Common myeloid progenitor, CD34-positive (primary cell): ENCODE measurements around the gene GARS1.

Experiments
- CTCF ChIA-PET: fragments of 350-600 bp; sonication (Branson Sonifier 250); formaldehyde crosslinking; loops from one replicate; lab custom pipeline; 2021; ENCODE audit warnings: antibody characterized with exemption; lab: Charles Lee
- POLR2A ChIA-PET: fragments of 350-600 bp; sonication (Branson Sonifier 250); formaldehyde crosslinking; loops from one replicate; lab custom pipeline; 2021; ENCODE audit warnings: antibody characterized with exemption; lab: Charles Lee
- DNase-seq, 3 donors: peaks; one replicate each; pipeline versions ENCODE4 v3.0.0 to v3.0.0-alpha.2; 2013
- H3K27ac ChIP-seq, 2 experiments: 1 replicate in 1 of 2; 2 replicates in 1 of 2; pipeline ENCODE4 v1.7.0; 2013; ENCODE audit warnings: inconsistent platforms in 2 of 2, low read length in 2 of 2, mild to moderate bottlenecking in 2 of 2, low read depth in 1 of 2, moderate library complexity in 1 of 2; ENCODE audit not compliant: severe bottlenecking in 2 of 2, insufficient read depth in 1 of 2, poor library complexity in 1 of 2
- H3K27me3 ChIP-seq, 5 experiments: replicated peaks in 2 of 5; 1 replicate in 3 of 5; 2 replicates in 2 of 5; pipeline versions ENCODE4 v1.6.1 to v1.7.0; 2013; ENCODE audit warnings: low read length in 4 of 5, mild to moderate bottlenecking in 2 of 5, moderate library complexity in 2 of 5, inconsistent platforms in 1 of 5; ENCODE audit not compliant: insufficient read depth in 5 of 5, control insufficient read depth in 4 of 5
- H3K36me3 ChIP-seq, 4 experiments: 1 replicate in 2 of 4; 2 replicates in 2 of 4; pipeline versions ENCODE4 v1.6.1 to v1.7.0; 2013; ENCODE audit warnings: low read length in 3 of 4, control low read depth in 1 of 4, mild to moderate bottlenecking in 1 of 4; ENCODE audit not compliant: control insufficient read depth in 4 of 4, insufficient read depth in 4 of 4
- H3K4me1 ChIP-seq, 4 experiments: 1 replicate in 3 of 4; 2 replicates in 1 of 4; pipeline versions ENCODE4 v1.6.1 to v1.7.1; 2013; ENCODE audit warnings: low read length in 3 of 4, mild to moderate bottlenecking in 3 of 4, control low read depth in 1 of 4, inconsistent platforms in 1 of 4, moderate library complexity in 1 of 4; ENCODE audit not compliant: control insufficient read depth in 4 of 4, insufficient read depth in 4 of 4; ENCODE audit errors: control extremely low read depth in 1 of 4
- H3K4me3 ChIP-seq, 7 experiments: 1 replicate in 4 of 7; 2 replicates in 3 of 7; pipeline versions ENCODE4 v1.5.1 to v1.7.0; 2013; ENCODE audit warnings: mild to moderate bottlenecking in 7 of 7, low read length in 6 of 7, moderate library complexity in 6 of 7, inconsistent platforms in 2 of 7, low read depth in 2 of 7, control low read depth in 1 of 7; ENCODE audit not compliant: insufficient read depth in 4 of 7, control insufficient read depth in 1 of 7; ENCODE audit errors: extremely low read depth in 1 of 7
- H3K9me3 ChIP-seq, 5 experiments: 1 replicate in 4 of 5; 2 replicates in 1 of 5; pipeline versions ENCODE4 v1.6.1 to v1.7.1; 2013; ENCODE audit warnings: low read length in 4 of 5, mild to moderate bottlenecking in 2 of 5, inconsistent platforms in 1 of 5, low read depth in 1 of 5, moderate library complexity in 1 of 5; ENCODE audit not compliant: control insufficient read depth in 4 of 5, insufficient read depth in 2 of 5; ENCODE audit errors: control extremely low read depth in 1 of 5
- WGBS: methylation state at CpG from one replicate; pipeline ENCODE4 v1.1.5; 2013; ENCODE audit not compliant: insufficient coverage; 5-methylcytosine and 5-hydroxymethylcytosine counted together

GARS1 gene

DNA sequence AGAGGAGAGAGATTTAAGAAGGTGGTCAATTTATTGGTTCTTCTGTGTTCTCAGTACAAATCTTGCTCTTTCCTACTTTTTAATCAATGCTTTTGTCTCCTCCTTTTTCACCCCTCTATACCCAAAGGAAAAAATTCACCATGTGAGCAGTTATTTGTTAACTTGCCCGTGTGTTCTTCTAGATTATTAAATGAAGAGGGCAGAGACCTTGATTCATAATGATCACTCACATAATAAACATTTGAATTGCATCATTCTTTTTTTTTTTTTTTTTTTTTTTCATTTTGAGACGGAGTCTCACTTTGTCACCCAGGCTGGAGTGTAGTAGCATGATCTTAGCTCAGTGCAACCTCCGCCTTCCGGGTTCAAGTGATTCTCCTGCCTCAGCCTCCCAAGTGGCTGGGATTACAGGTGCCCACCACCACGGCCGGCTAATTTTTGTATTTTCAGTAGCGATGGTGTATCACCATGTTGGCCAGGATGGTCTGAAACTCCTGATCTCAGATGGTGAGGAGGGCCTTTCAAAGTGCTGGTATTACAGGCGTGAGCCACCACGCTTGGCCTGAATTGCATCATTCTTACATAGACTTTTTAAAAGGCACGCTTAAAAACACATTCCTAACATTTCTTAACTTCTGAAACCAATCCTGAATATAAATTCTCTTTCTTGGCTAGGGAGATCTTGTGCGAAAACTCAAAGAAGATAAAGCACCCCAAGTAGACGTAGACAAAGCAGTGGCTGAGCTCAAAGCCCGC, 3.6 kb downstream of the GARS1 start:
- peaks cover 12 to 28% (median 21%) of the 10 kb centered on the region in 4 experiments for H3K4me1 ChIP-seq
- POLR2A ChIA-PET, result no interaction called here
- CTCF ChIA-PET, result no interaction called here
- no peak overlapping the region for H3K27ac ChIP-seq
- WGBS, result 95% methylated on average over 10 of the region's 13 CpGs
- peaks cover 3 to 35% (median 26%) of the 10 kb centered on the region in 4 experiments for H3K36me3 ChIP-seq
- no peaks in the 10 kb centered on the region for H3K9me3 ChIP-seq
- DNase-seq, result no peak
- no peak overlapping the region for H3K4me3 ChIP-seq
- H3K27me3 ChIP-seq, result no peaks in the 10 kb centered on the region

DNA sequence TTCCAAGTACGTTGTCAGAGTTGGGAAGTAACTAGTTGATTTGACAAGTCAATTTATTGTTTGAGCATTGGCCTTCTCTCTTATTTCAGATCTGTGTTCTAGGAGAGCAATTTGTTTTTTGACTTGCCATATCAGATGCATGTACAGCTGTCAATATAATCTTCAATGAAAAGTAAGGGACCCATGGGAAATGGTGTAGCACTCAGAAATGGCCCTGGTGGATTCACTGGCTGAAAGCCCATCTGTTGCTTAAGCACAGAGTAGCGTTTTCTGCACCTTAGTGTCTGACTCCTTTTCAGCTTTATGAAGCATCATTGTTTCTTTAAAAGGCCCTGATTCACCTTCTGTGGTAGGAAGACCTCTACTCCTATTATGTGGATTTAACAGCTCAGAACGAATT, 10.2 kb downstream of the GARS1 start:
- POLR2A ChIA-PET, result interaction anchor here (1.0 kb wide), 1 partner anchor 26 kb away, joined by 3 read pairs; no protein-coding TSS in a partner anchor
- H3K36me3 ChIP-seq, result peaks cover 17 to 76% (median 56%) of the 10 kb centered on the region in 4 experiments

DNA sequence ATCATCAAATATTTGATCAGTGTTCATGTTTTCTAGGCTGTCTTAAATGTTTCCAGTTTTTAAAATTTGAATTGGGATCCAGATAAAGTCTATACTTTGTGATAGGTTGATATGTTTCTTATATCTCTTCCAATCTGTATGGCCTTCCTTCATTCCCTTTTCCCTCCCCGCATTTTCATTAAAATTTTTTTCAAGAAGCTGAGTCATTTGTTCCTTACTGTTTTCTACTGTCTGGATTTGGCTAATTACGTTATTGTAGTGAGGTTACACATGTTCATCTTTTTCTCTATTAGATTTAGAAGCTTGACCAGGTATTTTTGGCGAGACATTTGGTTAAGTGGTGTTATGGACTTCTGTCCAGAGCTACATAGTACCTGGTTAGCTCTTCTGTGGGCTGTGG, 11.2 kb downstream of the GARS1 start:
- CTCF ChIA-PET, result no interaction called here
- peaks cover 17 to 73% (median 54%) of the 10 kb centered on the region in 4 experiments for H3K36me3 ChIP-seq
- H3K27me3 ChIP-seq, result no peaks in the 10 kb centered on the region
- H3K4me1 ChIP-seq, result no peaks in the 10 kb centered on the region
- DNase-seq, result no peak
- POLR2A ChIA-PET, result no interaction called here
- no peak overlapping the region for H3K27ac ChIP-seq
- H3K4me3 ChIP-seq, result no peak overlapping the region
- no peaks in the 10 kb centered on the region for H3K9me3 ChIP-seq
- WGBS, result no CpG with 5 or more reads among the region's 3 CpGs

More for the DNA sequence above, 10.2 kb downstream of the GARS1 start:
- Histone ChIP-seq H3K9me3 (no peaks in the 10 kb centered on the region), H3K27ac (no peak overlapping the region), H3K27me3 (no peaks in the 10 kb centered on the region), H3K4me3 (no peak overlapping the region), H3K4me1 (no peaks in the 10 kb centered on the region)
- 100% methylated on average over 1 of the region's 3 CpGs for WGBS
- no peak for DNase-seq
- CTCF ChIA-PET, result interaction anchor here (0.9 kb wide), 1 partner anchor 16 kb away, joined by 3 read pairs; no protein-coding TSS in a partner anchor

DNA sequence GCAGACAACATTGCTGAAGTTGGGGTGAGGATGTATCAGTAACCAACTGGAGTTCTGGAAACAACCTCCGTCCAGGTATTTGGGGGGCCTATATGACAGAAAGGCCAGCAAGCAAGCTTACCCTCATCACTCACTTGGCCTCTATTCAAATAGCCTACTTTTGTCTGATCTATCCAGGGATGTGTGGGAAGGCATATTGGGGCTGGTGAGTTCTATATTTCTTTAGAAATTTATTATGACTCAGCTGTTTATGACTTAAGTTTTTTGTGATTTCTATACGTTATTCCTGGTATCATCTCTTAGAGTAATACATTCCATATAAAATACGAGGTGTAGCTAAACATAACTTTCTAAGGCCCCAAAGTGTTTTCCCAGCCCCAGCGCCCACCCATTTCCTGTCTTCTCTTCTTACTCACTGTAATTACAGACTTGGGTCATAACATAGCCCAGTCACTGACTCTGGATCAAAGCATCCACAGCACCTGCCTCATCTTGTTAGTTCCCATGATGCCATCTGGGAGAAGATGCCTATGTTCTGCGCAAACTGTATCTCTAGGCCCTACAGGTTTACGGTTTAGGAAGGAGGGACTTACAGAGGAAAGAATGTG, 18.1 kb downstream of the GARS1 start:
- Histone ChIP-seq H3K36me3 (peaks cover 21 to 87% (median 58%) of the 10 kb centered on the region in 4 experiments), H3K4me3 (no peak overlapping the region), H3K9me3 (no peaks in the 10 kb centered on the region), H3K4me1 (no peaks in the 10 kb centered on the region), H3K27ac (no peak overlapping the region), H3K27me3 (no peaks in the 10 kb centered on the region)
- ChIA-PET POLR2A (no interaction called here), CTCF (no interaction called here)
- DNase-seq, result no peak
- WGBS, result 100% methylated on average over 4 of the region's 6 CpGs

DNA sequence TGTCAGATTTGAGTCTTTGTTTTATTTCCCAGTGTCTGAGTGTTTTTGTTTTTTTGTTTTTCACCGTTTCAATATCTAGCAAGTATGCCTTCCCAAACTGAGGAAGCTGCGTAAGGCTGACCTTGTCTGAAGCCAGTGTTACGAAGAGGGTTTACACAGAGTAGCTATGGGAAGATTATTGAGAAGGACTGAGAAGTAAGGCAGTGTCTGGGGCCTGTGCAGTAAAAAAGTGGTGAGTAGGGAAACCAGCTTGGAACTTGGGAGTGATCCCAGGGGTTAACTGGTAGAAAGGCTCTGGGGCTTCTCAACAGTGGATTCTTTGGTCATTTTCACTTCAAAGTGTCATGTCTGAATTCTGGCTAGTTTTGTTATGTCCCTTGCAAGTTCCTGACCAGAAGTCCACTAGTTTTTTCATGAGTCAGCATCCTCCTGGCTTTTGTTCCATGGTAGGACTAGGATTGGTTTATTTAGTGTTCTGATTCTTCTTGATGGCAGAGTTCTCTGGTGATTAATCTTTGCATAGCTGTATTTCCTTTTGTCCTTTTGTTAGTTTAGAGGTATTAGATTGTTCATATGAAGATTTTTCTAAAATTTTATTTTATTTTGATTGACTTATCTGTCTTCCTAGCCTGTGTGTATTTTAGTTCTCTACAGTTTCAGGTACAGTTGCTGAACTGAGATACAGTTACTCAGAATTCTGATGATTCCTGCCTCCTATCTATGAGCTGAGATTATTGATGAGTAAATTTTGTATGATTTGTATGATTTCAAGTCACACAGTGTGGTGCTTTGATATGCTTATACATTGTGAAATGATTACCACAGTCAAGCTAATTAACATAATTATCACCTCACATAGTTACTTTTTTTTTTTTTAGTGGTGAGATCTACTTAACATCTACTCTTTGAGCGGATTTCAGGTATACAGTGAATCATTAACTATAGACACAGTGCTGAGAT, 19.0 kb downstream of the GARS1 start:
- Histone ChIP-seq H3K27me3 (no peaks in the 10 kb centered on the region), H3K4me1 (no peaks in the 10 kb centered on the region), H3K36me3 (peaks cover 18 to 88% (median 59%) of the 10 kb centered on the region in 4 experiments), H3K4me3 (no peak overlapping the region), H3K27ac (no peak overlapping the region), H3K9me3 (no peaks in the 10 kb centered on the region)
- DNase-seq, result no peak
- CTCF ChIA-PET, result interaction anchor here (1.5 kb wide), 1 partner anchor 13 kb away, joined by 5 read pairs; no protein-coding TSS in a partner anchor
- POLR2A ChIA-PET, result no interaction called here
- 96% methylated on average over 3 of the region's 4 CpGs for WGBS

DNA sequence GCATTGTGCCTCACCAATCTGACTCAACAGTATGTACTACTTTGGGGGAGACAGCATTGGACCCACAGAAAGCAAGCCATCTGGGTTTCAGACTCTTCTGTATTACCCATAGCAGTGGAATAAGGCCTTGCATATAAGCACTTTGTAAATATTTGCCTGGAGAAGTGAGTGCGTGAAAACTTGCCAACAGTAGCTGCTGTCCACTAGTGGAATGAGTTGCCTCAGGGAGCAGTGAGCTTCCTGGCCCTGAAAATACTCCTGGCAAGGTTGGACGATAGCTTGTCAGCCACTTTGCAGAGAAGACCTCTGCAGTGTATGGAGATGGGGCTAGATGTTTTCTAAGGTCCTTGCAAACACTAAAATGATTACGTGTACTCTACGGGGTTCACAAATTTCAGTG, 21.6 kb downstream of the GARS1 start:
- Histone ChIP-seq H3K4me1 (no peaks in the 10 kb centered on the region), H3K9me3 (no peaks in the 10 kb centered on the region), H3K4me3 (no peak overlapping the region), H3K27me3 (no peaks in the 10 kb centered on the region), H3K27ac (no peak overlapping the region), H3K36me3 (peaks cover 25 to 86% (median 62%) of the 10 kb centered on the region in 4 experiments)
- CTCF ChIA-PET, result no interaction called here
- no peak for DNase-seq
- WGBS, result 97% methylated on average over 4 of the region's 4 CpGs
- POLR2A ChIA-PET, result no interaction called here
